Tibial nerve (tissue), 3 donors: ENCODE data around the gene ERVH48-1.

ENCODE experiments used
- CTCF ChIP-seq, 5 experiments: fragments of 200-600 bp in 3 of 5; fragments of 450-650 bp in 2 of 5; sonication (generic) in 3 of 5; IDR thresholded peaks; one replicate each; pipeline ENCODE4 v1.5.1; 2016 to 2019; ENCODE audit warnings: antibody characterized with exemption in 5 of 5, mild to moderate bottlenecking in 3 of 5, moderate library complexity in 2 of 5
- POLR2A ChIP-seq, 2 donors: fragments of 450-650 bp; IDR thresholded peaks; one replicate each; pipeline ENCODE4 v1.6.1; 2017; ENCODE audit warnings: antibody characterized with exemption in 2 of 2, mild to moderate bottlenecking in 2 of 2, moderate library complexity in 2 of 2

- TF ChIP-seq POLR2A (IDR thresholded peaks at IDR 0.05) = no peak
- TF ChIP-seq CTCF (IDR thresholded peaks at IDR 0.05) = no peak
Measured at GRCh38 chr21:42880352-42880751, 45.1 kb downstream of the ERVH48-1 start.
